GM23338 (cell line): Measurements from ENCODE around the gene TXNL4A. TPM values are rescaled to one million over a fixed set of nuclear protein-coding genes. Genes with fewer than 3 reads are reported as not detected.

Source experiments
- ATAC-seq: fragments of 200-7000 bp; cut with Tn5 transposase; 3 replicates; pipeline ENCODE4 v1.9.1; 2020
- DNase-seq: peaks from one replicate; pipeline ENCODE4 v3.0.0-alpha.2; 2015; ENCODE audit warnings: low spot score
- H2AFZ ChIP-seq: fragments of 200-600 bp; sonication (generic); 2 replicates; pipeline ENCODE4 v1.8.0; 2016; ENCODE audit warnings: antibody characterized with exemption, mild to moderate bottlenecking, moderate library complexity
- H3F3A ChIP-seq: fragments of 200-600 bp; sonication (generic); replicated peaks from 2 replicates; pipeline ENCODE4 v1.8.0; 2017; ENCODE audit warnings: antibody characterized with exemption, mixed run types, low read depth
- H3K27ac ChIP-seq: fragments of 200-600 bp; sonication (generic); 2 replicates; pipeline ENCODE4 v1.6.1; 2016; ENCODE audit warnings: low read depth
- H3K27me3 ChIP-seq: fragments of 200-600 bp; sonication (generic); 2 replicates; pipeline ENCODE4 v1.8.0; 2016; ENCODE audit warnings: mild to moderate bottlenecking, mixed run types, moderate library complexity; ENCODE audit not compliant: insufficient read depth
- H3K36me3 ChIP-seq: fragments of 200-600 bp; sonication (generic); 2 replicates; pipeline ENCODE4 v1.8.0; 2016; ENCODE audit warnings: mild to moderate bottlenecking; ENCODE audit not compliant: insufficient read depth
- H3K4me1 ChIP-seq: fragments of 200-600 bp; sonication (generic); 2 replicates; pipeline ENCODE4 v1.8.0; 2016; ENCODE audit warnings: mild to moderate bottlenecking, moderate library complexity; ENCODE audit not compliant: insufficient read depth
- H3K4me2 ChIP-seq: fragments of 200-600 bp; sonication (generic); 2 replicates; pipeline ENCODE4 v1.7.1; 2017; ENCODE audit warnings: mixed run types
- H3K4me3 ChIP-seq: fragments of 200-600 bp; sonication (generic); 2 replicates; pipeline ENCODE4 v1.6.1; 2016; ENCODE audit warnings: mixed run types
- H3K79me2 ChIP-seq: fragments of 200-600 bp; sonication (generic); replicated peaks from 2 replicates; pipeline ENCODE4 v1.8.0; 2017; ENCODE audit warnings: mild to moderate bottlenecking; ENCODE audit not compliant: insufficient read depth
- H3K9me2 ChIP-seq: fragments of 200-600 bp; sonication (generic); 2 replicates; pipeline ENCODE4 v1.8.0; 2017; ENCODE audit not compliant: insufficient read depth
- H4K20me1 ChIP-seq: fragments of 200-600 bp; sonication (generic); replicated peaks from 2 replicates; pipeline ENCODE4 v1.8.0; 2017; ENCODE audit warnings: mild to moderate bottlenecking; ENCODE audit not compliant: insufficient read depth
- H3K27ac Mint-ChIP-seq: 2 replicates; pipeline ENCODE4 v1.8.0; 2020; ENCODE audit warnings: inconsistent platforms, mild to moderate bottlenecking, moderate library complexity, mixed read lengths
- H3K27me3 Mint-ChIP-seq: 3 replicates; pipeline ENCODE4 v1.8.0; 2022; ENCODE audit warnings: low read depth, mild to moderate bottlenecking, moderate library complexity, mixed read lengths, inconsistent platforms; ENCODE audit not compliant: insufficient read depth, poor library complexity
- H3K36me3 Mint-ChIP-seq: 3 replicates; pipeline ENCODE4 v1.8.0; 2021; ENCODE audit warnings: low read depth, mild to moderate bottlenecking, inconsistent platforms, moderate library complexity, mixed read lengths
- H3K4me1 Mint-ChIP-seq: 3 replicates; pipeline ENCODE4 v1.8.0; 2020; ENCODE audit warnings: mild to moderate bottlenecking, inconsistent platforms, mixed read lengths
- H3K4me3 Mint-ChIP-seq: 3 replicates; pipeline ENCODE4 v1.8.0; 2021; ENCODE audit warnings: moderate library complexity, mild to moderate bottlenecking, inconsistent platforms, mixed read lengths
- H3K9me3 Mint-ChIP-seq: 3 replicates; pipeline ENCODE4 v1.8.0; 2020; ENCODE audit warnings: moderate library complexity, mild to moderate bottlenecking, inconsistent platforms, mixed read lengths
- EZH2 ChIP-seq: fragments of 200-600 bp; sonication (generic); IDR thresholded peaks from one replicate; pipeline ENCODE4 v1.8.0; 2017; ENCODE audit warnings: antibody characterized with exemption, mild to moderate bottlenecking, low read depth; ENCODE audit not compliant: unreplicated experiment
- EZH2phosphoT487 ChIP-seq: fragments of 200-600 bp; sonication (generic); IDR thresholded peaks from one replicate; pipeline ENCODE4 v1.8.1; 2018; ENCODE audit warnings: antibody characterized with exemption; ENCODE audit not compliant: unreplicated experiment
- JUNB ChIP-seq: IDR thresholded peaks from one replicate; pipeline ENCODE4 v1.6.1; 2016; ENCODE audit warnings: antibody characterized with exemption; ENCODE audit not compliant: unreplicated experiment
- POLR2AphosphoS5 ChIP-seq: IDR thresholded peaks from 2 replicates; pipeline ENCODE4 v1.6.1; 2016; ENCODE audit warnings: antibody characterized with exemption, low read depth
- STAT1 ChIP-seq: IDR thresholded peaks from one replicate; pipeline ENCODE4 v1.6.1; 2016; ENCODE audit warnings: antibody characterized with exemption; ENCODE audit not compliant: unreplicated experiment
- ZNF114 ChIP-seq: fragments of 250-450 bp; sonication (Bioruptor Pico); IDR thresholded peaks from 2 replicates; pipeline ENCODE4 v1.5.0; 2020; ENCODE audit warnings: mild to moderate bottlenecking, moderate library complexity
- ZNF331 ChIP-seq: fragments of 250-450 bp; sonication (Bioruptor Pico); IDR thresholded peaks from 2 replicates; pipeline ENCODE4 v1.5.0; 2020; ENCODE audit warnings: low read depth, mild to moderate bottlenecking, moderate library complexity
- polyA plus RNA-seq: library from polyadenylated mRNA; unstranded; fragments of >200 nt; fragmentation: Nextera tagmentation; extraction: Ambion mirVana; gene quantifications from 2 replicates; pipeline ENCODE4 v1.2.1, GENCODE V29; 2016
- total RNA-seq: library from RNA; depleted of rRNA; stranded (reverse); fragments of >200 nt; shearing (Covaris generic); gene quantifications from 2 replicates; pipeline ENCODE4 v1.2.3, GENCODE V29; 2014
- TF ChIP-seq, protein P1 (sequence below): IDR thresholded peaks from one replicate; pipeline ENCODE4 v1.6.1; 2018; ENCODE audit warnings: antibody characterized with exemption; ENCODE audit not compliant: unreplicated experiment
- TF ChIP-seq, protein P2 (sequence below), 2 experiments: fragments of 200-600 bp in 1 of 2; sonication (generic) in 1 of 2; conservative IDR thresholded peaks; 2 replicates each; pipeline versions ENCODE4 v1.5.1 to v1.6.1; 2016 to 2017; ENCODE audit warnings: antibody characterized with exemption in 2 of 2, low read depth in 2 of 2, mild to moderate bottlenecking in 2 of 2, moderate library complexity in 1 of 2
- TF ChIP-seq, protein P3 (sequence below): fragments of 250-450 bp; sonication (Bioruptor Pico); IDR thresholded peaks from 2 replicates; pipeline ENCODE4 v1.5.0; 2020; ENCODE audit warnings: mild to moderate bottlenecking, moderate library complexity

Gene TXNL4A
- total and polyA plus RNA-seq, 2 experiments from 2014 or later = 51.0 to 271 TPM

DNA sequence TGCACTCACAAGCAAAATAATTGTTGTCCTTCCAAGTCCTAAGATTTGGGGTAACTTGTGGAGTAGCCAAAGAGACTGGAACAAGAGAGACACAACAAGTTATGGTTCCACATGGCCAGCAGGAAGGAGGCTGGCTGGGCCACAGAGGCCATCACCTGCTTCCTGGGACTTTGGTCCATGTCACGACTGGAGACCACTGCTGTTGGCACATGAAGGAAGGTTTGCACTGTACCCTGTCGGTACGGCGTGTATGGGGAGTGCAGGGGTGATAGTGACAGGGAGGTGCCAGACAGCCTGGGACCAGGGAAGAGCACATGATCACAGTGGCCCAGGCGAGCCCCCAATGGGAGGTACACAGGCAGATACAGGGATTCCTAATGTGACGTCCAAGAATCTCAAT lies 52.4 kb downstream of the TXNL4A start (continued):
- TF ChIP-seq, protein P1, sequence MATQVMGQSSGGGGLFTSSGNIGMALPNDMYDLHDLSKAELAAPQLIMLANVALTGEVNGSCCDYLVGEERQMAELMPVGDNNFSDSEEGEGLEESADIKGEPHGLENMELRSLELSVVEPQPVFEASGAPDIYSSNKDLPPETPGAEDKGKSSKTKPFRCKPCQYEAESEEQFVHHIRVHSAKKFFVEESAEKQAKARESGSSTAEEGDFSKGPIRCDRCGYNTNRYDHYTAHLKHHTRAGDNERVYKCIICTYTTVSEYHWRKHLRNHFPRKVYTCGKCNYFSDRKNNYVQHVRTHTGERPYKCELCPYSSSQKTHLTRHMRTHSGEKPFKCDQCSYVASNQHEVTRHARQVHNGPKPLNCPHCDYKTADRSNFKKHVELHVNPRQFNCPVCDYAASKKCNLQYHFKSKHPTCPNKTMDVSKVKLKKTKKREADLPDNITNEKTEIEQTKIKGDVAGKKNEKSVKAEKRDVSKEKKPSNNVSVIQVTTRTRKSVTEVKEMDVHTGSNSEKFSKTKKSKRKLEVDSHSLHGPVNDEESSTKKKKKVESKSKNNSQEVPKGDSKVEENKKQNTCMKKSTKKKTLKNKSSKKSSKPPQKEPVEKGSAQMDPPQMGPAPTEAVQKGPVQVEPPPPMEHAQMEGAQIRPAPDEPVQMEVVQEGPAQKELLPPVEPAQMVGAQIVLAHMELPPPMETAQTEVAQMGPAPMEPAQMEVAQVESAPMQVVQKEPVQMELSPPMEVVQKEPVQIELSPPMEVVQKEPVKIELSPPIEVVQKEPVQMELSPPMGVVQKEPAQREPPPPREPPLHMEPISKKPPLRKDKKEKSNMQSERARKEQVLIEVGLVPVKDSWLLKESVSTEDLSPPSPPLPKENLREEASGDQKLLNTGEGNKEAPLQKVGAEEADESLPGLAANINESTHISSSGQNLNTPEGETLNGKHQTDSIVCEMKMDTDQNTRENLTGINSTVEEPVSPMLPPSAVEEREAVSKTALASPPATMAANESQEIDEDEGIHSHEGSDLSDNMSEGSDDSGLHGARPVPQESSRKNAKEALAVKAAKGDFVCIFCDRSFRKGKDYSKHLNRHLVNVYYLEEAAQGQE = no peak
- no peak for TF ChIP-seq JUNB
- TF ChIP-seq, protein P2, sequence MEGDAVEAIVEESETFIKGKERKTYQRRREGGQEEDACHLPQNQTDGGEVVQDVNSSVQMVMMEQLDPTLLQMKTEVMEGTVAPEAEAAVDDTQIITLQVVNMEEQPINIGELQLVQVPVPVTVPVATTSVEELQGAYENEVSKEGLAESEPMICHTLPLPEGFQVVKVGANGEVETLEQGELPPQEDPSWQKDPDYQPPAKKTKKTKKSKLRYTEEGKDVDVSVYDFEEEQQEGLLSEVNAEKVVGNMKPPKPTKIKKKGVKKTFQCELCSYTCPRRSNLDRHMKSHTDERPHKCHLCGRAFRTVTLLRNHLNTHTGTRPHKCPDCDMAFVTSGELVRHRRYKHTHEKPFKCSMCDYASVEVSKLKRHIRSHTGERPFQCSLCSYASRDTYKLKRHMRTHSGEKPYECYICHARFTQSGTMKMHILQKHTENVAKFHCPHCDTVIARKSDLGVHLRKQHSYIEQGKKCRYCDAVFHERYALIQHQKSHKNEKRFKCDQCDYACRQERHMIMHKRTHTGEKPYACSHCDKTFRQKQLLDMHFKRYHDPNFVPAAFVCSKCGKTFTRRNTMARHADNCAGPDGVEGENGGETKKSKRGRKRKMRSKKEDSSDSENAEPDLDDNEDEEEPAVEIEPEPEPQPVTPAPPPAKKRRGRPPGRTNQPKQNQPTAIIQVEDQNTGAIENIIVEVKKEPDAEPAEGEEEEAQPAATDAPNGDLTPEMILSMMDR (conservative IDR thresholded peaks at IDR 0.05; ENCODE audit: low read depth in 2 of 2) = no peak
- TF ChIP-seq ZNF331 (CRISPR knock-in tag) = no peak
- TF ChIP-seq STAT1 = no peak

DNA sequence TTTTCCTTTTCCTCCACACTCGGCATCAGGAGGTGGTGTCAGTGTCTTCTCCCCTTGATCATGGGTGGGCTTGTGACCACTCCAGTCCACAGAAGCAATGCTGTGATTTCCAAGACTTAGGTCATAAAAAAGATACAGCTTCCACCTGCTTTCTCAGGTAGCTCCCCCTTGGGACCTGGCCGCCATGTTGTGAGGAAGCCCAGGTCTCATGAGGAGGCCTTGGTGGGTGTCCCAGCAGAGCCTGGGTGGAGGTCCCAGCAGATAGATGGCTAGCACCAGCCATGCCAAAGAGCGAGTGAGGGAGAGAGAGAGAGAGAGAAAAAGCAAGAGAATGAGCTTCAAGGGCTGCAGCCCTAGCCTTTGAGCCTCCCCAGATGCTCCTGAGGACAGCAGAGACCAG lies 52.9 kb downstream of the TXNL4A start:
- ATAC-seq (no peak), DNase-seq (no peak)
- H3F3A ChIP-seq = no peaks in the 10 kb centered on the region
- no peak overlapping the region for H3K4me2 ChIP-seq
- no peak overlapping the region for H2AFZ ChIP-seq
- H3K9me2 ChIP-seq = no peaks in the 10 kb centered on the region
- H3K27ac Mint-ChIP-seq = no peak overlapping the region
- 0 out of 2 replicates have a peak, but pooled peaks cover 3% of the 10 kb centered on the region for H3K4me1 ChIP-seq
- H3K4me3 Mint-ChIP-seq = no peak overlapping the region
- H3K36me3 ChIP-seq = no peaks in the 10 kb centered on the region
- no peaks in the 10 kb centered on the region for H3K27me3 ChIP-seq
- H3K27ac ChIP-seq = no peak overlapping the region
- no peak overlapping the region for H3K4me3 ChIP-seq
- H3K9me3 Mint-ChIP-seq = peaks cover 8% of the 10 kb centered on the region; the same call in 2 of the 3 replicates
- no peaks in the 10 kb centered on the region for H3K27me3 Mint-ChIP-seq
- H3K79me2 ChIP-seq = peaks cover 12% of the 10 kb centered on the region
- peaks cover 6% of the 10 kb centered on the region; the same call in 2 of the 3 replicates for H3K36me3 Mint-ChIP-seq
- peaks cover 8% of the 10 kb centered on the region; the same call in 1 of the 2 replicates for H4K20me1 ChIP-seq
- H3K4me1 Mint-ChIP-seq = no peaks in the 10 kb centered on the region; the same call in 2 of the 3 replicates
- TF ChIP-seq ZNF114 (CRISPR knock-in tag) (no peak), EZH2phosphoT487 (no peak), JUNB (no peak), POLR2AphosphoS5 (no peak), EZH2 (no peak)
- TF ChIP-seq, protein P3, sequence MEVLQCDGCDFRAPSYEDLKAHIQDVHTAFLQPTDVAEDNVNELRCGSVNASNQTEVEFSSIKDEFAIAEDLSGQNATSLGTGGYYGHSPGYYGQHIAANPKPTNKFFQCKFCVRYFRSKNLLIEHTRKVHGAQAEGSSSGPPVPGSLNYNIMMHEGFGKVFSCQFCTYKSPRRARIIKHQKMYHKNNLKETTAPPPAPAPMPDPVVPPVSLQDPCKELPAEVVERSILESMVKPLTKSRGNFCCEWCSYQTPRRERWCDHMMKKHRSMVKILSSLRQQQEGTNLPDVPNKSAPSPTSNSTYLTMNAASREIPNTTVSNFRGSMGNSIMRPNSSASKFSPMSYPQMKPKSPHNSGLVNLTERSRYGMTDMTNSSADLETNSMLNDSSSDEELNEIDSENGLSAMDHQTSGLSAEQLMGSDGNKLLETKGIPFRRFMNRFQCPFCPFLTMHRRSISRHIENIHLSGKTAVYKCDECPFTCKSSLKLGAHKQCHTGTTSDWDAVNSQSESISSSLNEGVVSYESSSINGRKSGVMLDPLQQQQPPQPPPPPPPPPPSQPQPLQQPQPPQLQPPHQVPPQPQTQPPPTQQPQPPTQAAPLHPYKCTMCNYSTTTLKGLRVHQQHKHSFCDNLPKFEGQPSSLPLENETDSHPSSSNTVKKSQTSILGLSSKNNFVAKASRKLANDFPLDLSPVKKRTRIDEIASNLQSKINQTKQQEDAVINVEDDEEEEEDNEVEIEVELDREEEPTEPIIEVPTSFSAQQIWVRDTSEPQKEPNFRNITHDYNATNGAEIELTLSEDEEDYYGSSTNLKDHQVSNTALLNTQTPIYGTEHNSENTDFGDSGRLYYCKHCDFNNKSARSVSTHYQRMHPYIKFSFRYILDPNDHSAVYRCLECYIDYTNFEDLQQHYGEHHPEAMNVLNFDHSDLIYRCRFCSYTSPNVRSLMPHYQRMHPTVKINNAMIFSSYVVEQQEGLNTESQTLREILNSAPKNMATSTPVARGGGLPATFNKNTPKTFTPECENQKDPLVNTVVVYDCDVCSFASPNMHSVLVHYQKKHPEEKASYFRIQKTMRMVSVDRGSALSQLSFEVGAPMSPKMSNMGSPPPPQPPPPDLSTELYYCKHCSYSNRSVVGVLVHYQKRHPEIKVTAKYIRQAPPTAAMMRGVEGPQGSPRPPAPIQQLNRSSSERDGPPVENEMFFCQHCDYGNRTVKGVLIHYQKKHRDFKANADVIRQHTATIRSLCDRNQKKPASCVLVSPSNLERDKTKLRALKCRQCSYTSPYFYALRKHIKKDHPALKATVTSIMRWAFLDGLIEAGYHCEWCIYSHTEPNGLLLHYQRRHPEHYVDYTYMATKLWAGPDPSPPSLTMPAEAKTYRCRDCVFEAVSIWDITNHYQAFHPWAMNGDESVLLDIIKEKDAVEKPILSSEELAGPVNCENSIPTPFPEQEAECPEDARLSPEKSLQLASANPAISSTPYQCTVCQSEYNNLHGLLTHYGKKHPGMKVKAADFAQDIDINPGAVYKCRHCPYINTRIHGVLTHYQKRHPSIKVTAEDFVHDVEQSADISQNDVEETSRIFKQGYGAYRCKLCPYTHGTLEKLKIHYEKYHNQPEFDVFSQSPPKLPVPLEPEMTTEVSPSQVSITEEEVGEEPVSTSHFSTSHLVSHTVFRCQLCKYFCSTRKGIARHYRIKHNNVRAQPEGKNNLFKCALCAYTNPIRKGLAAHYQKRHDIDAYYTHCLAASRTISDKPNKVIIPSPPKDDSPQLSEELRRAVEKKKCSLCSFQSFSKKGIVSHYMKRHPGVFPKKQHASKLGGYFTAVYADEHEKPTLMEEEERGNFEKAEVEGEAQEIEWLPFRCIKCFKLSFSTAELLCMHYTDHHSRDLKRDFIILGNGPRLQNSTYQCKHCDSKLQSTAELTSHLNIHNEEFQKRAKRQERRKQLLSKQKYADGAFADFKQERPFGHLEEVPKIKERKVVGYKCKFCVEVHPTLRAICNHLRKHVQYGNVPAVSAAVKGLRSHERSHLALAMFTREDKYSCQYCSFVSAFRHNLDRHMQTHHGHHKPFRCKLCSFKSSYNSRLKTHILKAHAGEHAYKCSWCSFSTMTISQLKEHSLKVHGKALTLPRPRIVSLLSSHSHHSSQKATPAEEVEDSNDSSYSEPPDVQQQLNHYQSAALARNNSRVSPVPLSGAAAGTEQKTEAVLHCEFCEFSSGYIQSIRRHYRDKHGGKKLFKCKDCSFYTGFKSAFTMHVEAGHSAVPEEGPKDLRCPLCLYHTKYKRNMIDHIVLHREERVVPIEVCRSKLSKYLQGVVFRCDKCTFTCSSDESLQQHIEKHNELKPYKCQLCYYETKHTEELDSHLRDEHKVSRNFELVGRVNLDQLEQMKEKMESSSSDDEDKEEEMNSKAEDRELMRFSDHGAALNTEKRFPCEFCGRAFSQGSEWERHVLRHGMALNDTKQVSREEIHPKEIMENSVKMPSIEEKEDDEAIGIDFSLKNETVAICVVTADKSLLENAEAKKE (CRISPR knock-in tag) = no peak
- TF ChIP-seq, protein P1 = no peak
